ENCODE measurements around the gene SLF2.

DNA sequence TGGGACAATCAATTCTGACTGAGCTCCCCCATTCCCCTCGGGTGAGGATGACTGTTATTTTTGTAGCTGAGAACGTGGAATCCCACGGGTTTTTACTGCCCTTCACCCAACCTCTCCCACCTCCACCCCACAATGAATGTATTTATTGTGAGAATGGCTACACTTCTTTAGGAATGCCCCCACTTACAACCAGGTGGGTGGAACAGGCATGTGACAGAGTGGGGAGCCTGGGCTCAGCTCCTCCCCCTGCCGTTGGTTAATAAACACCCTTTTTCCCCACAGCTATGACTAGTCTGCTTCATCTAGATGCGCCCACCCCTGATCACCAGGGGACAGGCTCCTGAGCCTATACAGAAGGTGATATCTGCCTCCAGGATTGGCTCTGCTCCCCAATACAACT lies 72.6 kb downstream of the SLF2 start:
- TF ChIP-seq CTCF (IDR thresholded peaks at IDR 0.05) = no peak
- TF ChIP-seq POLR2A (IDR thresholded peaks at IDR 0.05) = no peak
- no peak for TF ChIP-seq POLR2AphosphoS5 (IDR thresholded peaks at IDR 0.05)

All from prostate gland (tissue), 2 donors.